ENCODE data around the gene MAPK10. TPM values are rescaled to one million over a fixed set of nuclear protein-coding genes. Genes with fewer than 3 reads are reported as not detected.

MAPK10 gene
- total and polyA plus RNA-seq, 2 of the 8 experiments (the other 6 are each of a cell fraction or from before 2014, with no cell fraction given): 2.5 to 3.1 TPM

- Histone ChIP-seq H3K79me2 (ENCODE audit: control insufficient read depth in 1 of 2, insufficient read depth in 2 of 2, low read length in 2 of 2) (no peaks in the 10 kb centered on the region), H2AK5ac (ENCODE audit: low read depth, low read length) (no peak overlapping the region), H4K5ac (ENCODE audit: insufficient read length, low read depth, low read length) (no peak overlapping the region), H3K14ac (ENCODE audit: insufficient read length) (no peak overlapping the region), H2BK5ac (ENCODE audit: low read depth, low read length) (no peak overlapping the region), H3K4ac (replicated peaks; ENCODE audit: insufficient read length, low read depth, low read length) (no peak overlapping the region), H3K18ac (ENCODE audit: extremely low read depth, low read length) (no peak overlapping the region), H2BK15ac (ENCODE audit: low read length) (no peak overlapping the region), H3K4me2 (ENCODE audit: insufficient read depth in 1 of 2, low read depth in 2 of 2, low read length in 2 of 2) (no peak overlapping the region), H3K23me2 (ENCODE audit: low read depth, low read length) (no peaks in the 10 kb centered on the region), H3K27me3 (replicated peaks in 1 of 4; ENCODE audit: control insufficient read depth in 3 of 4, extremely low read depth in 1 of 4, insufficient read depth in 3 of 4, low read length in 3 of 4) (no peaks in the 10 kb centered on the region), H3K4me3 (ENCODE audit: extremely low read depth in 1 of 4, insufficient read depth in 2 of 4, low read depth in 3 of 4, low read length in 4 of 4) (no peak overlapping the region), H2AFZ (ENCODE audit: low read length) (no peak overlapping the region), H3K4me1 (replicated peaks in 1 of 4; ENCODE audit: control insufficient read depth in 3 of 4, insufficient read depth in 4 of 4, low read length in 3 of 4) (no peaks in the 10 kb centered on the region), H3K79me1 (ENCODE audit: low read depth, low read length) (no peaks in the 10 kb centered on the region), H3K27ac (ENCODE audit: low read depth, low read length) (no peak overlapping the region), H3K9ac (replicated peaks in 1 of 4; ENCODE audit: extremely low read depth in 1 of 4, low read depth in 3 of 4, low read length in 3 of 4) (no peak overlapping the region), H3K23ac (ENCODE audit: insufficient read length) (no peak overlapping the region), H2BK20ac (ENCODE audit: low read length) (no peak overlapping the region), H3K56ac (replicated peaks; ENCODE audit: insufficient read length, low read depth, low read length) (no peak overlapping the region), H3K9me3 (ENCODE audit: insufficient read depth in 2 of 2, low read depth in 1 of 2, low read length in 1 of 2) (no peaks in the 10 kb centered on the region), H4K8ac (ENCODE audit: extremely low read depth, insufficient read depth, low read length) (no peak overlapping the region), H2BK12ac (ENCODE audit: low read depth, low read length) (no peak overlapping the region), H4K20me1 (replicated peaks in 1 of 2; ENCODE audit: control insufficient read depth in 1 of 2, insufficient read depth in 2 of 2, low read length in 2 of 2) (no peaks in the 10 kb centered on the region), H3K36me3 (ENCODE audit: control insufficient read depth in 2 of 4, insufficient read depth in 4 of 4, low read length in 3 of 4) (no peaks in the 10 kb centered on the region), H4K91ac (replicated peaks; ENCODE audit: insufficient read length, low read length) (no peak overlapping the region), H2BK120ac (replicated peaks; ENCODE audit: low read depth, low read length) (no peak overlapping the region)
- ChIA-PET CTCF (ENCODE audit: partially characterized antibody) (interaction anchor here (0.5 to 0.8 kb wide), 3 partner anchors 9 to 209 kb away, joined by 3 read pairs; no protein-coding TSS in a partner anchor), POLR2A (ENCODE audit: partially characterized antibody) (no interaction called here)
- DNase-seq (ENCODE audit: low read depth in 1 of 2, low spot score in 2 of 2) (no peak), FAIRE-seq (no peak)
- TF ChIP-seq ATF3 (IDR thresholded peaks at IDR 0.05; ENCODE audit: insufficient read depth, low read depth, low read length) (no peak), JUN (IDR thresholded peaks at IDR 0.05; ENCODE audit: low read depth, low read length) (no peak), CEBPB (IDR thresholded peaks at IDR 0.05; ENCODE audit: low read depth, low read length) (no peak), JUND (IDR thresholded peaks at IDR 0.05; ENCODE audit: low read length) (no peak), CBX8 (IDR thresholded peaks at IDR 0.05; ENCODE audit: borderline replicate concordance, low read depth, low read length) (no peak), HDAC6 (IDR thresholded peaks at IDR 0.05; ENCODE audit: low read depth, low read length) (no peak), POLR2A (IDR thresholded peaks at IDR 0.05; ENCODE audit: control extremely low read depth in 1 of 2, low read depth in 2 of 2, low read length in 2 of 2) (no peak), MAFK (IDR thresholded peaks at IDR 0.05; ENCODE audit: low read depth, low read length) (no peak), EP300 (IDR thresholded peaks at IDR 0.05; ENCODE audit: borderline replicate concordance in 1 of 2, low read depth in 2 of 2, low read length in 2 of 2) (no peak), GTF2F1 (IDR thresholded peaks at IDR 0.05; ENCODE audit: borderline replicate concordance, low read depth, low read length) (no peak), SRF (IDR thresholded peaks at IDR 0.05; ENCODE audit: low read depth, low read length) (no peak), CHD2 (IDR thresholded peaks at IDR 0.05; ENCODE audit: low read length) (no peak), KDM5A (IDR thresholded peaks at IDR 0.05; ENCODE audit: low read length) (no peak), CTCF (IDR thresholded peaks at IDR 0.05; ENCODE audit: control extremely low read depth in 1 of 3, insufficient read depth in 1 of 3, low read depth in 1 of 3, low read length in 3 of 3) (no peak)
These were observed 353.8 kb downstream of the MAPK10 start for GRCh38 chr4:86006057-86006456.
